DMS53 treated with DMSO at 0.1 percent for 48 hours (cell line): Measurements from ENCODE around the gene OR51I1.

ENCODE experiments used
- DNase-seq: peaks from one replicate; lab custom pipeline; 2025; ENCODE audit not compliant: unreplicated experiment; lab: John Stamatoyannopoulos, UW

The OR51I1 gene

GRCh38 chr11:5441414-5441813, at the start of gene OR51I1:
Gene OR51I1 (minus strand): TSS chr11:5441514. CDS start chr11:5441514, 0 bp downstream.
- no peak for DNase-seq

GRCh38 chr11:5489576-5490357, 48.5 kb upstream of the OR51I1 start:
- DNase-seq = no peak

- DNase-seq = no peak
Observed at GRCh38 chr11:5488798-5489399, 47.6 kb upstream of the OR51I1 start.

- no peak for DNase-seq
Observed at GRCh38 chr11:5488385-5488784, 47.1 kb upstream of the OR51I1 start, which contains the start of gene OR52D1. Gene OR52D1 (plus strand): TSS chr11:5488685. CDS start chr11:5488707, 22 bp downstream.

GRCh38 chr11:5486421-5486820, 45.1 kb upstream of the OR51I1 start:
- no peak for DNase-seq

GRCh38 chr11:5486003-5486402, 44.7 kb upstream of the OR51I1 start:
- DNase-seq = no peak

- peak; percentile 50 for DNase-seq
Observed at GRCh38 chr11:5476186-5476819, 35.0 kb upstream of the OR51I1 start.

GRCh38 chr11:5473921-5474320, 32.6 kb upstream of the OR51I1 start:
- DNase-seq = no peak

GRCh38 chr11:5467527-5467926, 26.2 kb upstream of the OR51I1 start:
- DNase-seq = no peak

- no peak for DNase-seq
Observed at GRCh38 chr11:5460983-5461621, 19.8 kb upstream of the OR51I1 start.

GRCh38 chr11:5449432-5449831, 8.1 kb upstream of the OR51I1 start:
- no peak for DNase-seq

GRCh38 chr11:5449023-5449422, 7.7 kb upstream of the OR51I1 start, which contains the start of gene OR51I2:
Gene OR51I2 (plus strand): TSS chr11:5449323. CDS start chr11:5453489, 4,166 bp downstream.
- no peak for DNase-seq

- DNase-seq = no peak
Observed at GRCh38 chr11:5443835-5444393, 2.6 kb upstream of the OR51I1 start.

- DNase-seq = no peak
Observed at GRCh38 chr11:5423131-5423530, 18.2 kb downstream of the OR51I1 start.

GRCh38 chr11:5421811-5422210, 19.5 kb downstream of the OR51I1 start, which contains the start of gene OR51Q1:
Gene OR51Q1 (plus strand): TSS chr11:5422111. CDS start chr11:5422201, 90 bp downstream.
- no peak for DNase-seq

- DNase-seq = no peak
Observed at GRCh38 chr11:5420993-5421392, 20.3 kb downstream of the OR51I1 start.

- DNase-seq = no peak
Observed at GRCh38 chr11:5405173-5405572, 36.1 kb downstream of the OR51I1 start.

GRCh38 chr11:5398936-5399335, 42.4 kb downstream of the OR51I1 start:
- no peak for DNase-seq

GRCh38 chr11:5394091-5394490, 47.2 kb downstream of the OR51I1 start:
- DNase-seq = no peak
